HEK293T (cell line): ENCODE measurements around the gene TMEM38A.
"Not testable (repeated sequence)": the region's sequence is repeated elsewhere in the genome, so short reads cannot be mapped to it uniquely, and the experiment has no call there.

Experiments
- ELF4 ChIP-seq: fragments of 450-650 bp; IDR thresholded peaks from 2 replicates; pipeline ENCODE4 v1.6.1; 2017; ENCODE audit warnings: antibody characterized with exemption
- FOXK2 ChIP-seq: fragments of 450-650 bp; IDR thresholded peaks from 2 replicates; pipeline ENCODE4 v1.6.1; 2016; ENCODE audit warnings: mild to moderate bottlenecking
- HDGF ChIP-seq: fragments of 450-650 bp; IDR thresholded peaks from 2 replicates; pipeline ENCODE4 v1.6.1; 2017; ENCODE audit warnings: antibody characterized with exemption, borderline replicate concordance
- L3MBTL2 ChIP-seq: fragments of 450-650 bp; conservative IDR thresholded peaks from 2 replicates; pipeline ENCODE4 v1.6.1; 2016; ENCODE audit warnings: mild to moderate bottlenecking
- NFRKB ChIP-seq: fragments of 450-650 bp; IDR thresholded peaks from 2 replicates; pipeline ENCODE4 v1.6.1; 2016; ENCODE audit warnings: mild to moderate bottlenecking, moderate library complexity
- SP1 ChIP-seq: fragments of 450-650 bp; IDR thresholded peaks from 2 replicates; pipeline ENCODE4 v1.6.1; 2017
- ZNF384 ChIP-seq: fragments of 450-650 bp; IDR thresholded peaks from 2 replicates; pipeline ENCODE4 v1.6.1; 2016

GRCh38 chr19:16651421-16652188, 9.3 kb upstream of the TMEM38A start:
- TF ChIP-seq SP1, ZNF384, HDGF, ELF4, FOXK2, NFRKB, L3MBTL2: not testable (repeated sequence)
